HG02759 (cell line): ENCODE data around the gene GPR33.
"Not testable (repeated sequence)": the region's sequence is repeated elsewhere in the genome, so short reads cannot be mapped to it uniquely, and the experiment has no call there.

Experiments
- ATAC-seq: cut with Tn5 transposase; IDR thresholded peaks from one replicate; pipeline ENCODE4 v1.9.1; 2021; ENCODE audit warnings: mild to moderate bottlenecking, moderate library complexity; ENCODE audit not compliant: unreplicated experiment

Gene GPR33

GRCh38 chr14:31461545-31461944, 26.3 kb downstream of the GPR33 start:
- ATAC-seq = no peak

DNA sequence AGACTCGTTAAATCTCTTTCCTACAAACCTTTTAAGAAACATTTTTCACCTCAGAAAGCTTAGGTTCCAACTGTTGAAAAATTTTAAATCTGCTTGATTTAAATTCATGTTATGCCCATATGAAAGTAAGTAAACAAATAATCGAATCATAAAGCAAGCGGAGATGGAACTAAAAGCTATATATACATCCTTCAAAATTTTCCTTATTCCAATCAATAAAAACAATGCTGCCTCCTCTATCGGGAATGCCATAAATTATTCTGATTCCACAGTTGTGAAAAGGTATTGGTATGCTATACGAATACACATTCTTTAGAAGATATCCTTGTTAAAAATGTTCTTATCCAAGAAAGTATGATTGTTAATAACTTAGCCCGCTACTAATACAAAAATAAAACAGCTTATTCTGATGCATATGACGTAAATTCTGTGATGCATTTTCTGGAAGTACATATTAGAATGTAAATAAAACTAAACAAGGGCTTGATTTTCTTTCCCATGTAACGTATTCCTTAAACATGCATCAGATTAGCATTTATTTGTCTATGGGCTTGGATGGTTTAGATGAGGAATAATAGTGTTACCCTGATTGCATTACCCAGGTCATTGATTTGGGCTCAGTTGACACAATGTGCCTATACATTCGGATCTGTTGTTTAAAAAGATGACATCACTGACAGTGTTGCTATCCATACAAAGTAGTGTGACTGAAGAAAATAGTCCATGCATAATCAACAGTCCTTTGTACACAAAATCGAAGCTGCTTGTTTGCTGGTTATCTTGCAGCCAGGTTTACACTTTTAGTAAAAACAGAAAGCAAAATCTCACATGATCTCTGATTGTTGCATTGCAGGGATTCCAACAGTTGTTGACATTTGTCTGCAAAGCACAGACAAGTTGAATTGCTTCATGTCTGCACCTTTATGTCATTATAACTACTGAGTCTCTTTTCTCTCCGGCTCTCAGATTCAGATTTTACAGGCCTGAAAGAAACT, 29.9 kb downstream of the GPR33 start:
- no peak for ATAC-seq

DNA sequence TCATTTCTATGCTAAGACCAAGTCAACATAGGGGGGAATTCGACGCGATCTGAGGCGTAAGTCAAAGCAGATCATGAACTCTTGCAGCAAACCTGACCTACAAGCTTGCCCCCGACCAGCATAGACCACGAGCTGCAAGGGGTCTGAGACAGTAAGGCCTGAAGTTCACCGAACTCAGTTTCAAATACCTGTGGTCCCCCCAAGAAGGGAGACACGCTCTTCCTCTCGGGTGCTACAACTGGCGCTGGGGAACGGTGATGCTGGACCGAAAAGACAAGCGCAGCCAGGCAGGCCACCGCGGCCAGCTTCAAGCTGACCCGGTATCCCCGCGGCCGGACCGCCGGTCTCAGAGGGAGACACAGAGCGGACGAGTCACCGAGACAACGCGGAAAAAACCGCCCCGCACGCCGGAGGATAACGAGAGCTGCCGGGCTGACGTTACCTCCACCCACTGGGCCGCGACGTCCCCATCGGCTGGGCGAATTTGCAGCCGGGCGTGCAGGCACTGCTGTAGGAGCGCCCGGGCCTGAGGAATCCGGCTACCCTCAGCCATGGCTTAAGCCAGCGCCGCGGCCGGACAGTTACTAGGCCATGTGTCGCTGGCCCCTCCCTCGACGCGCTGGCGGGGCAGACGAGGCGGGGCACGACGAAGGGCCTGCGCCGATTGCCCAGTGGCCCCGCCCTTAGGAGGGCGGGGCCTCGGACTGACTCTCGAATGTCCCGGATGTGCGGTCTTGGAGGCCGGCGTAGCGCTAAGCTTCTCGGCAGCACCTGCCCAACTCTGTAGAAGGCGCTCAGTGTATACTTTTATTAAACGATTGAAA, 30.8 kb downstream of the GPR33 start, which contains the start of gene DTD2:
Gene DTD2, minus strand, starts transcription at position 666 of the 824 bp plus-strand sequence. Its CDS starts 113 bp downstream, at position 553.
- ATAC-seq = peak; percentile 99

DNA sequence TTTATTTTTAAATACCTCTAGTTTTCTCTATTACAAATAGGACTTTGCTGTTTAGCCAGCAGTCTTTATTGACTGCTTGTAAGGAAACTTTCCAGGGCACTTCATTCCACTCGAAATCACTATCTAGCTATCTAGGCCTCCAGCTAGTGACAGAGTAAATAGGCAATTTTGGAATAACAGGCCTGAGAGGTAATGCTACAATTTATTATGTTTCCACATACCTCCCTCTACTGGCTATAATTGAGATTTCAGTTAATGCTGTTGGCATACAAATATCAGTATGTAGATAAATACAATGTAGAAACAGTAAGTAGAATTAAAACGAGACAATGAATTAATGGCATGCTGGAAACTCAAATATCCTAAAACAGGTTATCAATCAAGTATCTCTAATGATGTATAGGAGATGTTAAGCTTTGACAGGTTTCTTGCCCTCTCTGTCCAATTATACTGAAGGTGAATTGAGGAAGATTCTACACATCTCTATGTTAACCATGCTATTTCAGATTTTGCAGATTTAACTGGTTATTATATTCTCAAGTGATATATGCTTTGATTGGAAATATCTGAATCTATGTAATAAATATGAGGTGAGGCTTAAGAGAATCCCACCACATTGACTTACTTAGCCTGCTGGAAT, 37.7 kb downstream of the GPR33 start:
- ATAC-seq = no peak

DNA sequence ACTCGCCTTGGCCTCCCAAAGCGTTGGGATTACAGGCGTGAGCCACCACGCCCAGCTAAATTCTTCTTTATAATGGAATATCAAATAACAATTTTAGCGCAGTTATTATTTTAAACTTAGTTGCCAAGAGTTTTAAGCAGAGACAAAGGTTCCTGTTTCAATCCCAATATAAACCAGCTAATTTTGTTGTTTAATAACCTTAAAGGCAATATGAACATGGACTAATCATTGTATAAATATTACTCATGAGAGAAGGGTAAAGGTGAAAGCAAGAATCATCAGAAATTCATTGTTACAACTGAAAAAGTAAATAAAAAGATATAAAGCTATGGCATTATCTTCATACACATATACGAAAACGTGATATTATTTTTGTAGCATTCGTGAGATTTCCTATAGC, 38.7 kb downstream of the GPR33 start:
- ATAC-seq = no peak

- no peak for ATAC-seq
Measured at GRCh38 chr14:31445703-31446102, 42.1 kb downstream of the GPR33 start.

DNA sequence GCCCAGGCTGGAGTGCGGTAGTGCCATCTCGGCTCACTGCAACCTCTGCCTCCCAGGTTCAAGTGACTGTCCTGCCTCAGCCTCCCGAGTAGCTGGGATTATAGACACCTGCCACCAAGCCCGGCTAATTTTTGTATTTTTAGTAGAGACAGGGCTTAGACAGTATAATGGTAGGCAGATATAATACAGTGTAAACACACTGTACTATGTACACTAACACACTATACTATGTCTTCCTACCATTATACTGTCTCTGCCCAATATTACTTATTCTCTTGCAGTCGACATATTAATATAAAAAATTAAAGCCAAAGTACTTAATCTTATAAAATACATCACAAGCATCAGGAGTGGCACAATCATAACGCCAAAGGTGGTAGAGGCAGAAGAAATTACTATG, 45.6 kb downstream of the GPR33 start:
- ATAC-seq = no peak

- ATAC-seq = no peak
Measured at GRCh38 chr14:31441273-31442111, 46.3 kb downstream of the GPR33 start.

DNA sequence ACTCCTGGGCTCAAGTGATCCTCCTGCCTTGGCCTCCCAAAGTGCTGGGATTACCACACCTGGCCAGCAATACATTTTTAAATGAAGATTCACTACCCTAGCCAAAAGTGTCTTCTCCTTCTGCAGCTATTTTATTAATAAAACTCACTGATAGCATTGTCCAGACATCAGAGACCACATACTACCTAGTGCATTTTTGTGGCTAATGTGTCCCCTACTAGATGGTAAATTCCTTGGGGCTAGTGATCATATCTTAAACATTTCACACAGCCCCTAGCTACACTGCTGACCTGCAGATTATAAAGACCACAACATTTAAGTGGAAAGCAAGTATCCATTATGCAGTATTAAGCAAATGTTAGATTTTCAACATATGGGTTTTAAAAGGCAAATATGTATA, 47.6 kb downstream of the GPR33 start:
- ATAC-seq = no peak

GRCh38 chr14:31439561-31439960, 48.3 kb downstream of the GPR33 start:
- no peak for ATAC-seq

DNA sequence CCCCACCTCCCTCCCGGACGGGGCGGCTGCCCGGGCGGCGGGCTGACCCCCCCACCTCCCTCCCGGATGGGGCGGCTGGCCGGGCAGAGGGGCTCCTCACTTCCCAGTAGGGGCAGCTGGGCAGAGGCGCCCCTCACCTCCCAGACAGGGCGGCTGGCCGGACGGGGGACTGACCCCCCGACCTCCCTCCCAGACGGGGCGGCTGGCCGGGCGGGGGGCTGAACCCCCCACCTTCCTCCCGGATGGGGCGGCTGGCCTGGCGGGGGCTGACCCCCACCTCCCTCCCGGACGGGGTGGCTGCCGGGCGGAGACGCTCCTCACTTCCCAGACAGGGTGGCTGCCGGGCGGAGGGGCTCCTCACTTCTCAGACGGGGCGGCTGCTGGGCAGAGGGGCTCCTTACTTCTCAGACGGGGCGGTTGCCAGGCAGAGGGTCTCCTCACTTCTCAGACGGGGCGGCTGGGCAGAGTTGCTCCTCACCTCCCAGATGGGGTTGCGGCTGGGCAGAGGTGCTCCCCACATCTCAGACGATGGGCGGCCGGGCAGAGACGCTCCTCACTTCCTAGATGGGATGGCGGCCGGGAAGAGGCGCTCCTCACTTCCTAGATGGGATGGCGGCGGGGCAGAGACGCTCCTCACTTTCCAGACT, 50.7 kb downstream of the GPR33 start:
- not testable (repeated sequence) for ATAC-seq

- ATAC-seq = no peak
Measured at GRCh38 chr14:31435276-31435675, 52.6 kb downstream of the GPR33 start.
